Measurements from ENCODE around the gene TBX2.
A peak's percentile ranks its signal among the peaks of the same experiment; 100 is the strongest.

TBX2 gene

DNA sequence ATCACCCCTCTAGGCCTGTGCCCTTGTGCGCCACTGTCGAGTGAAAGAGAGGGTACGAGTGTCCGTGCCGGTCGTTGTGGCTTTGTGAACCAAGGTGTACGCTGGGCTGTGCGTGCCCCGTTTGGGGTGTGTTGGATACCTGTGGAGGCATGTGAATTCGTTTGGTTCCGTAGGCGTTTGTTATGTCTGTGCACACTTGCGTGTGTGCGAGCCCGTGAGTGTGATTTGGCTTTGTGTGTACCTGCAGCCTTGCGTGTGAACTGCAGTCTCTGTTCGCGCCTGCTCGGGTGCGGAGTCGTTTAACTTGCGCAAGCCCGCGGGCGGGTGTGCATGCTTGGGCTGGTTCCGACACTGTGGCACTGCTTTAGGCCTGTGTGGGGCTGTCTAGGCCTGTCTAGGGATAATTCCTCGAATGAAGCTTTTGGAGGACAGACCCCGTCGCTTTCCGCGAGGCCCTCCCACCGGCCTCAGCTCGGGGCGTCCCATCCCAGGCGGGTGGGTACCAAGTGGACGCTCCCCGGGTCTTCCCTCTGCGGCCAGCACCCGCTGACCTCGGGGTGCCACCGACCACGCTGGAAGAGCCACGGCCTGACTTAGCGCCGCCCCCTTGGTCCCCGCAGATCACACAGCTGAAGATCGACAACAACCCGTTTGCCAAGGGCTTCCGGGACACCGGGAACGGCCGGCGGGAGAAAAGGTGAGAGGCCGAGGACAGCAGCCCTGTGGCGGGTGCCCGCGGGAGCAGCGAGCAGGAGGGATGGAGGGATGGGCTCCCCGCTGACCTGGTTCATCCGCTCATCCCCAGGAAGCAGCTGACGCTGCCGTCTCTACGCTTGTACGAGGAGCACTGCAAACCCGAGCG lies 4.4 kb downstream of the TBX2 start:
- DNase-seq = no peak

DNA sequence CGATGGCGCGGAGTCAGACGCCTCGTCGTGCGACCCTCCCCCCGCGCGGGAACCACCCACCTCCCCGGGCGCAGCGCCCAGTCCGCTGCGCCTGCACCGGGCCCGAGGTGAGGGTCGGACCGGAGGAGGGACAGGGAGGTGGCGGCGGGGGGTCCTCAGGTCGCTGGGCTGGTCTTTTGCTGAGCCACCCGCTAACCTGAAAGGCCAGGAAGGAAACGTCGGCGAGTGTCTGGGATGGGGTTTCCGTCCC lies 4.9 kb downstream of the TBX2 start:
- DNase-seq = no peak

GRCh38 chr17:61404913-61405685 lies 5.5 kb downstream of the TBX2 start:
- DNase-seq = no peak

DNA sequence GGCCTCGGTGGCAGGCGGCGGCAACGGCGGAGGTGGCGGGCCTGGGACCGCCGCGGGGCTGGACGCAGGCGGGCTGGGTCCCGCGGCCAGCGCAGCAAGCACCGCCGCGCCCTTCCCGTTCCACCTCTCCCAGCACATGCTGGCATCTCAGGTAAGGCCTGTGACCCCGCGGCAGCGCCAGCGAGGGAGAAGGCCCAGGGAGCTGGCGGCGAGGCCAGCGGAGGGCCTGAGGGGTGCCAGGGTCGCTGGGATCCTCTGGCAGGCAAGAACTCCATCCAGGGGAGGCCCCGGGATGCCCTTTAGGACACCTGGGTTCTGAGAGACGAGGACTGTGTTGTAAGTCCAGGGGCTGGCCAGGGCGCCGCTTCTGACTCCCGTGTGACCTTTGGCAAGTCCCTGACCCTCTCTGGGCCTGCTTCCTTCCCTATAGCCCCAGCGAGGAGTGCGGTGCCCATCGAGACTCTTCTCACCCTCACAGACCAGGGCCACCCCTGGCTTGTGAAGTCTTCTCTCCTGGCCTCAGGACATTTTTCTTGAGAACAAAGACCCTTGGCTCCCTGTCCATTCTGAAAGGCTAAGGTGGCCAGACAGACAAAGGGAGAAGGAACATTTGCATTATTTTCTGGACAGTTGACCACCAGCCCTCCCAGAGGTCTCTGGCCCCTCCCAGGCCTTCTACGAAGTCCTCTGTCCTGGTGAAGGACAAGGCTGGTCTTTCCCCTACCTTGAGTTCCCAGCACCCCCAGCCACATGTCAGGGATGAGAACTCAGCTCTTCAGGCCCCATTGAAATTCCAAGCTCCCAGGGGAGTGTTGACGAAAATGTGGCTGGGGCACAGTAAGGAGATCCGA lies 6.3 kb downstream of the TBX2 start:
- DNase-seq = no peak

DNA sequence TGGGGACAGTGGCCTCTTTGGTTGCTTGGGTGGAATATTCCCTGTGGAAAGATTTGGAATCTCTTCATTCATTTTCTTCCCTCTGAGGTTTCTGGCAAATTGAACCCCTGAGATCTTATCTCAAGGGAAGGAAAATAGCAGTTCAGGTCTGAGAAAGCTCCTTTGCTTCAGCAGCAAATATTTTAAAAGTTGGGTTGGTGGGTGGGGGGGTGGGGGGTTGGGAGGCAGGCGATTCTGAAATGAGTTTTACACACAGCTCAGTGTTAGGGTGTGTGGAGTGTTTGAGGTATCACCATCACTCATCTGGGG lies 6.8 kb downstream of the TBX2 start:
- no peak for DNase-seq

- no peak for DNase-seq
Measured at GRCh38 chr17:61406971-61407911, 7.6 kb downstream of the TBX2 start.

DNA sequence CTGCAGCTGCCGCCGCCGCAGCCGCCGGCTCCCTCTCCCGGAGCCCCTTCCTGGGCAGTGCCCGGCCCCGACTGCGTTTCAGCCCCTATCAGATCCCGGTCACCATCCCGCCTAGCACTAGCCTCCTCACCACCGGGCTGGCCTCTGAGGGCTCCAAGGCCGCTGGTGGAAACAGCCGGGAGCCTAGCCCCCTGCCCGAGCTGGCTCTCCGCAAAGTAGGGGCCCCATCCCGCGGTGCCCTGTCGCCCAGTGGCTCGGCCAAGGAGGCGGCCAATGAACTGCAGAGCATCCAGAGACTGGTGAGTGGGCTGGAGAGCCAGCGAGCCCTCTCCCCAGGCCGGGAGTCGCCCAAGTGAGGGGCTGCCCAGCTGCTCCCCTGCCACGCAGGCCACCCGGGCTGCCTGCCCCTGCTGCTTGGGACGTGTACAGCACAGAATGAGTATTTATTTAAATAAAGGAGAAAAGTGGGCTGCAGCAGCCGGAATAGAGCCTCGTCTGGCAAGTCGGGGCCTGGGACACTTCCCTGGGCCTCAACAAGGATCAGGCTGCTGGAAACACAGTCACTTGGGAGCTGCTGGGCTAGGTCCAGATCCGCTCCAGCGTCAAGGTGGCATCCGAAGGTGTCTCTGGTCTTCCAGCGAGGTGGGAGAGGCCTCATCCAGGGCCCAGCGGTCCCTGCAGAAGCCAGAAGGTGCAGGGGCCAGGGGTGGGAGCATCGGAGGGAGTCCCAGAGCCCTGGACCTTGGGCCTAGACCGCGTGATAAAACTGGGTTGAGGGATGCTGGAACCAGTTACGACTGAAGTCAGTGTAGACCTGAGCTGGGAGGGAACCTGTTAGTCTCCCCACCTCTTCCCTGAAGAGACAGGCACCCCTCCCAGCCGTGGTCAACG lies 8.8 kb downstream of the TBX2 start:
- no peak for DNase-seq

GRCh38 chr17:61409301-61410112 lies 9.9 kb downstream of the TBX2 start:
- DNase-seq = peak in 1 of 2 experiments; percentile 17

- no peak for DNase-seq
Measured at GRCh38 chr17:61410141-61411010, 10.7 kb downstream of the TBX2 start.

GRCh38 chr17:61411011-61411260 lies 11.3 kb downstream of the TBX2 start:
- DNase-seq = no peak

- no peak for DNase-seq
Measured at GRCh38 chr17:61411261-61412142, 11.9 kb downstream of the TBX2 start.

- peak; percentile 45 to 87 for DNase-seq
Measured at GRCh38 chr17:61412143-61412859, 12.7 kb downstream of the TBX2 start.

GRCh38 chr17:61412860-61413660 lies 13.4 kb downstream of the TBX2 start:
- DNase-seq = no peak

DNA sequence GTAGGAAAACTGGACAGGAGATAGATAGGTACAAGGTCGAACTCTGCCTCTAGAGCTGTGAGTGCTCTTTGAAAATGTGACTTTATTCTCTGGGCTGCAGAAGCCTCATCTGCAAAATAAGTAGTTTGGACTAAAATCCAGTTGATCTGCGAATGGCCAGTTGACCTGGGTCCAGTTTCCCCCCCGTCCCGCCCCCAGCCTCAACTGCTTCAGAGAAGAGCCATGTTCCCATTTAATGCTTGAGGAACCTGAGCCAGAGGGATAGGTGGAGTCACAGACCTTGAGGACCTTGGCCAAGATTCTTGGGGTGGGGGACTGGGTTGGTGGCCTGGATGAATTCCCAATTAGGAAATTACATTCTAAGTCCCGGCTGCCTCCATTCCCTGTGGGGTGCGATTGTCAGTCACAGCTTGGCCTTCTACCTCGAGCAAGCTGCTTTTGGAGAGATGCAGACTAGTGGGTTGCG lies 14.1 kb downstream of the TBX2 start:
- DNase-seq = no peak

DNA sequence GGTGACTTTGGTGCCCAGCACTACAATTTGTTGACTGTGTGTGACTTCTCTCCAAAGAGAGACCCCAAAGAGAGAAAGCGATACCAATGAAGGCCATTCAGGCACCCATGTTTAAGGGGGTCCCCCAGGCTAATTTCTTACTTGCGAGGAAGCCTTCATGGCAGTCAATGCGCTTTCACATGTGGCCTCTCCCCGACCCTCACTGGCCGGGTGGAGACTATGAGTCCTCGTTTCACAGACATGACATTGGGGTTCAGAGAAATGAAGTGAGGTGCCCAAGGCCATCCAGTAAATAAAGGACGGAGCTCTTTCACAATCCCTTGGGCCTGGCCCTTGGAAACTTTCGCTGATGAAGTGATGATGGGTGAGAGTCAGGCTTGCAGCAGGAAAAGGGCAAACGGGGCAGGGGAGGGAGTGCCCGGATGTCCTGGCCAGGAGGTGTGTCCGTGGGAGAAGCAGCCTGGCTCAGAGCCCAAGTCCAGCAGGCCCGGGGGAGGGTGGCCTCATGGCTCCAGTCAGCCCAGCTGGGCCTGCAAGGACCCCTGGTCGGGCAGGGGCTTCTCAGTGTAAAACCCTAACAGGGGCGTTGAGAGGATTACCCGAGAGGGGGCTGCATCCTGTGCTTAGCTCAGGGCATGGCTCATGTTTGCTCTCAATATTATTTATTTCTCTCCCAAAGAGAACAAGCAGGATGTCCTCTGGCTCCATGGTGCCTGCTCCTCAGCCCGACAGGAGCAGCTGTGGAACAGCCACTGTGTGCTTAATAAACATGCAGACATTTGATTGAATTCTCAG lies 14.7 kb downstream of the TBX2 start:
- DNase-seq = no peak

GRCh38 chr17:61414936-61415251 lies 15.3 kb downstream of the TBX2 start:
- no peak for DNase-seq

Measured in NCI-H446 (cell line).